Medulla oblongata (tissue), 1 donor: Measurements from ENCODE around the gene TXNDC2.

Source experiments
- DNase-seq: peaks from one replicate; pipeline ENCODE4 v3.0.0-alpha.2; 2015; ENCODE audit errors: extremely low spot score

TXNDC2 gene

DNA sequence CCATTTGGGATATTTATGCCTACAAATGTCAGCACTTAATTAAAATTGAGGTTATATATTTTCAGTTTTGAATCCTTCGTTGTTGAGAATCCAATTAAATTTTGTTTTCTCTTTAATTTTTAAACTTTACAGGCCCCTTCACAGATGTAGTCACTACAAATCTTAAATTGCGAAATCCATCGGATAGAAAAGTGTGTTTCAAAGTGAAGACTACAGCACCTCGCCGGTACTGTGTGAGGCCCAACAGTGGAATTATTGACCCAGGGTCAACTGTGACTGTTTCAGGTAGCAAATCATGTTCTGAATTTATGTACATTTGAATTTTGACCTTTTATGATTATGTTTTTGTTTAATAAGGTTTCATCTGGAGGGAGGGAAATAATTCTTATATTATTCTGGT, 45.9 kb downstream of the TXNDC2 start:
- no peak for DNase-seq

DNA sequence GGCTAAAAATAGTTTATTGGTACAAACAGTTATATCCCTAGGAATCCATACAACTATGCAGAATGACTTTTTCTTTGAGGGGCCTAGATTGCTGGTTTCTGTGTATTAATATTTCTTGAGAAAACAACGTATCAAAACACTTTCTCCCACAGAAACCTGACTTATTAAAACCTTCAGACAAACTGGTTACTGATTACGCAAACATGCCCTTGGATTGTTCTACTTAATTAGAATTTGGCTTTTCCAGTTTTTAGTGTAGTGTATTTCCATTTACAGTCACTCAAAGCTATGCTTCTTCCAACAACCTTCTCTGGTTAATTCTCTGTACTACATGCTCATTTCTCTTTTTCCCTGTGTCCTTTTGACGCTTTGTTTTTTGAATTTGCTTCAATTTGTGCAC, 48.1 kb downstream of the TXNDC2 start:
- no peak for DNase-seq

GRCh38 chr18:9934274-9934673, 48.5 kb downstream of the TXNDC2 start:
- no peak for DNase-seq
